Activated CD8-positive, alpha-beta memory T cell treated with anti-CD3 and anti-CD28 coated beads for 36 hours (primary cell): ENCODE results near the gene PLCE1. TPM values are rescaled to one million over a fixed set of nuclear protein-coding genes. Genes with fewer than 3 reads are reported as not detected.

Experiments used
- total RNA-seq, 2 experiments: library from RNA; stranded (reverse); gene quantifications; one replicate each; pipeline ENCODE4 v1.2.3, GENCODE V29; 2021

Gene PLCE1
- total RNA-seq, 2 experiments from 2014 or later = 0.02 TPM; not detected in 1

Other genes starting within 250 kb of the PLCE1 start
- not detected for gene LGI1, start 236.0 kb upstream of the PLCE1 start, total RNA-seq
- gene SLC35G1, start 100.0 kb upstream of the PLCE1 start, total RNA-seq = 1 to 10 TPM; 5.4 to 5.5 TPM